Karpas-422 (cell line): ENCODE measurements around the gene B4GALT1. TPM values are rescaled to one million over a fixed set of nuclear protein-coding genes. Genes with fewer than 3 reads are reported as not detected.

Experiments used
- DNase-seq: peaks from one replicate; pipeline ENCODE4 v3.0.0-alpha.2; 2015
- H2AFZ ChIP-seq: fragments of 200-600 bp; sonication (generic); 2 replicates; pipeline ENCODE4 v1.6.1; 2014; ENCODE audit warnings: antibody characterized with exemption, low read length, mixed read lengths
- H3K27ac ChIP-seq: fragments of 200-600 bp; sonication (generic); 2 replicates; pipeline ENCODE4 v1.5.1; 2014; ENCODE audit warnings: mild to moderate bottlenecking, low read length, moderate library complexity
- H3K27me3 ChIP-seq: fragments of 200-600 bp; sonication (generic); 2 replicates; pipeline ENCODE4 v1.6.1; 2014; ENCODE audit warnings: low read length, mixed read lengths
- H3K36me3 ChIP-seq: fragments of 200-600 bp; sonication (generic); 2 replicates; pipeline ENCODE4 v1.6.1; 2014; ENCODE audit warnings: low read length, mixed read lengths; ENCODE audit not compliant: insufficient read depth
- H3K4me1 ChIP-seq: fragments of 200-600 bp; sonication (generic); 2 replicates; pipeline ENCODE4 v1.6.1; 2014; ENCODE audit warnings: mild to moderate bottlenecking, low read length, mixed read lengths
- H3K4me2 ChIP-seq: fragments of 200-600 bp; sonication (generic); 2 replicates; pipeline ENCODE4 v1.6.1; 2014; ENCODE audit warnings: low read length, low read depth, mild to moderate bottlenecking; ENCODE audit not compliant: poor library complexity, severe bottlenecking
- H3K4me3 ChIP-seq: fragments of 200-600 bp; sonication (generic); 2 replicates; pipeline ENCODE4 v1.5.1; 2014; ENCODE audit warnings: mild to moderate bottlenecking, antibody characterized with exemption, low read length, mixed read lengths
- H3K79me2 ChIP-seq: fragments of 200-600 bp; sonication (generic); 2 replicates; pipeline ENCODE4 v1.6.1; 2014; ENCODE audit warnings: mild to moderate bottlenecking, low read length, mixed read lengths
- H3K9ac ChIP-seq: fragments of 200-600 bp; sonication (generic); 2 replicates; pipeline ENCODE4 v1.6.0; 2014; ENCODE audit warnings: low read length
- H3K9me2 ChIP-seq: fragments of 200-600 bp; sonication (generic), shearing (Covaris generic); replicated peaks from 2 replicates; pipeline ENCODE4 v1.6.0; 2014; ENCODE audit warnings: mild to moderate bottlenecking, low read length, moderate library complexity; ENCODE audit not compliant: insufficient read depth
- H3K9me3 ChIP-seq: fragments of 300-700, 200-600 bp; sonication (generic); 2 replicates; pipeline ENCODE4 v1.6.1; 2014; ENCODE audit warnings: low read length, mixed read lengths
- H4K20me1 ChIP-seq: fragments of 200-600 bp; sonication (generic); 2 replicates; pipeline ENCODE4 v1.6.1; 2014; ENCODE audit warnings: mild to moderate bottlenecking, antibody characterized with exemption, low read length, low read depth; ENCODE audit not compliant: insufficient read depth
- total RNA-seq: library from RNA; depleted of rRNA; stranded (reverse); fragments of >200 nt; shearing (Covaris generic); gene quantifications from 2 replicates; pipeline ENCODE4 v1.2.3, GENCODE V29; 2014; ENCODE audit warnings: low replicate concordance

Gene B4GALT1
- total RNA-seq, 1 experiment from 2014 or later = 6.9 TPM

DNA sequence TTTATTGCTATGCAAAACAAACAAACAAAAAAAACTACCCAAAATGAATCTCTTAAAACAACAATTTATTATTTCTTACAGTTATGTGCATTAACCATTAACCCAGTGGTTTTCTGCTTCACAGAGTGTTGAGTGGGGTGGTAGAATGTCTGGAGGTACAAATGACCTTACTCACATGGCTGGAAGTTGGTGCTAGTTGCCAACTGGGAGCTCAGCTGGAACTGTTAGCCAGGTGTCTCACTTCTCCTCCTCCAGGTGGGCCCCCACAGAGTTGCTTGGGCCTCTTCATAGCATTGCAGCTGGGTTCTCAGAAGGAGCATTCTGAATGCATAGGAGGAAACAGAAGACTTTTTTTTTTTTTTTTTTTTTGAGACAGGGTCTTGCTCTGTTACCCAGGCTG lies 10.5 kb upstream of the B4GALT1 start:
- no peaks in the 10 kb centered on the region for H3K9me2 ChIP-seq
- H3K79me2 ChIP-seq = no peaks in the 10 kb centered on the region
- H3K36me3 ChIP-seq = no peaks in the 10 kb centered on the region
- H3K27ac ChIP-seq = no peak overlapping the region
- H2AFZ ChIP-seq = no peak overlapping the region
- no peak overlapping the region for H3K4me2 ChIP-seq
- H3K27me3 ChIP-seq = no peaks in the 10 kb centered on the region
- H3K9me3 ChIP-seq = no peaks in the 10 kb centered on the region
- H3K4me3 ChIP-seq = no peak overlapping the region
- no peaks in the 10 kb centered on the region for H4K20me1 ChIP-seq
- no peaks in the 10 kb centered on the region for H3K4me1 ChIP-seq
- no peak for DNase-seq
- no peak overlapping the region for H3K9ac ChIP-seq

- Histone ChIP-seq H4K20me1 (no peaks in the 10 kb centered on the region), H3K9ac (no peak overlapping the region), H3K9me3 (no peaks in the 10 kb centered on the region), H3K27me3 (no peaks in the 10 kb centered on the region), H3K4me1 (no peaks in the 10 kb centered on the region), H3K27ac (no peak overlapping the region), H3K9me2 (no peaks in the 10 kb centered on the region), H3K4me2 (no peak overlapping the region), H3K36me3 (no peaks in the 10 kb centered on the region), H2AFZ (no peak overlapping the region), H3K4me3 (no peak overlapping the region), H3K79me2 (no peaks in the 10 kb centered on the region)
- no peak for DNase-seq
Measured at GRCh38 chr9:33177086-33177485, 9.9 kb upstream of the B4GALT1 start.

GRCh38 chr9:33175649-33176325 lies 8.7 kb upstream of the B4GALT1 start:
- H4K20me1 ChIP-seq = no peaks in the 10 kb centered on the region
- no peaks in the 10 kb centered on the region for H3K9me3 ChIP-seq
- no peaks in the 10 kb centered on the region for H3K79me2 ChIP-seq
- H3K4me1 ChIP-seq = no peaks in the 10 kb centered on the region
- no peak for DNase-seq
- H2AFZ ChIP-seq = no peak overlapping the region
- no peak overlapping the region for H3K9ac ChIP-seq
- no peaks in the 10 kb centered on the region for H3K27me3 ChIP-seq
- no peak overlapping the region for H3K4me3 ChIP-seq
- no peak overlapping the region for H3K4me2 ChIP-seq
- no peaks in the 10 kb centered on the region for H3K9me2 ChIP-seq
- H3K36me3 ChIP-seq = no peaks in the 10 kb centered on the region
- no peak overlapping the region for H3K27ac ChIP-seq

GRCh38 chr9:33172256-33173238 lies 5.4 kb upstream of the B4GALT1 start:
- DNase-seq = no peak
- Histone ChIP-seq H3K9me2 (no peaks in the 10 kb centered on the region), H3K27ac (no peak overlapping the region), H3K9ac (no peak overlapping the region), H4K20me1 (no peaks in the 10 kb centered on the region), H3K4me2 (no peak overlapping the region), H3K4me3 (no peak overlapping the region), H3K4me1 (peaks cover 6% of the 10 kb centered on the region), H3K9me3 (no peaks in the 10 kb centered on the region), H3K36me3 (no peaks in the 10 kb centered on the region), H2AFZ (no peak overlapping the region), H3K27me3 (no peaks in the 10 kb centered on the region), H3K79me2 (no peaks in the 10 kb centered on the region)

GRCh38 chr9:33170464-33171415 lies 3.6 kb upstream of the B4GALT1 start:
- peak overlapping the region; percentile 66; the same call in 1 of the 2 replicates for H2AFZ ChIP-seq
- H4K20me1 ChIP-seq = no peaks in the 10 kb centered on the region
- H3K9me2 ChIP-seq = no peaks in the 10 kb centered on the region
- no peak overlapping the region for H3K4me3 ChIP-seq
- H3K27me3 ChIP-seq = no peaks in the 10 kb centered on the region
- H3K36me3 ChIP-seq = no peaks in the 10 kb centered on the region
- DNase-seq = peak; percentile 59
- no peak overlapping the region for H3K4me2 ChIP-seq
- H3K9ac ChIP-seq = no peak overlapping the region
- H3K9me3 ChIP-seq = no peaks in the 10 kb centered on the region
- no peaks in the 10 kb centered on the region for H3K79me2 ChIP-seq
- peaks cover 19% of the 10 kb centered on the region for H3K4me1 ChIP-seq
- no peak overlapping the region for H3K27ac ChIP-seq

DNA sequence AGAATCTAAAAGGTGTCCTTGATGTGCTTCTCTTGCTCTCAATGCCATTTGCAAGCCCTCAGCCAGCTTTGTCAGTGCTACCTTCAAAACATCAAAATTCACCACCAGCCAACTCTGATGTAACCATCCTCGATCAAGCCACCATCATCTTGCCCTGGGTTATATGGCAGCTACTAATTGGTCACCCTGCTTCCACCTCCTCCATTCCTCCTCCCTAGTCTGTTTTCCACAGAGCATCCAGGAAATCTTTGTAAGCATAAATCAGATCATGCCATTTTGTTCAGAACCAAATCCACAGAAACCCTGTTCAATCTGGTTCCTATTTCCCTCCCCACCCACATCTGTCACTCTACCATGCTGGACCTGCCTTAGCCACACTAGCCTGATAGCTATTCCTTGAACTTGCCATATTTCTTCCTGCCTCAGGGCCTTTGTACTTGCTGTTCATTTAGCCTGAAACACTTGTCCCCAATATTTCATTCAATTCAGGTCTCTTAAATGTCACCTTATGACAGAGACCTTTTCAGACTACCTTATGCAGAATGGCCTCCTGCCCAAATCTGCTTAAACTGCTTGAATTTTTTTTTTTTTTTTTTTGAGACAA lies 1.9 kb upstream of the B4GALT1 start:
- no peaks in the 10 kb centered on the region for H3K9me3 ChIP-seq
- no peaks in the 10 kb centered on the region for H3K36me3 ChIP-seq
- no peak overlapping the region for H3K27ac ChIP-seq
- no peak for DNase-seq
- H3K4me3 ChIP-seq = no peak overlapping the region
- peaks cover 24% of the 10 kb centered on the region for H3K4me1 ChIP-seq
- H3K27me3 ChIP-seq = no peaks in the 10 kb centered on the region
- no peaks in the 10 kb centered on the region for H3K9me2 ChIP-seq
- no peak overlapping the region for H3K9ac ChIP-seq
- H4K20me1 ChIP-seq = no peaks in the 10 kb centered on the region
- no peak overlapping the region for H2AFZ ChIP-seq
- H3K4me2 ChIP-seq = no peak overlapping the region
- H3K79me2 ChIP-seq = no peaks in the 10 kb centered on the region

DNA sequence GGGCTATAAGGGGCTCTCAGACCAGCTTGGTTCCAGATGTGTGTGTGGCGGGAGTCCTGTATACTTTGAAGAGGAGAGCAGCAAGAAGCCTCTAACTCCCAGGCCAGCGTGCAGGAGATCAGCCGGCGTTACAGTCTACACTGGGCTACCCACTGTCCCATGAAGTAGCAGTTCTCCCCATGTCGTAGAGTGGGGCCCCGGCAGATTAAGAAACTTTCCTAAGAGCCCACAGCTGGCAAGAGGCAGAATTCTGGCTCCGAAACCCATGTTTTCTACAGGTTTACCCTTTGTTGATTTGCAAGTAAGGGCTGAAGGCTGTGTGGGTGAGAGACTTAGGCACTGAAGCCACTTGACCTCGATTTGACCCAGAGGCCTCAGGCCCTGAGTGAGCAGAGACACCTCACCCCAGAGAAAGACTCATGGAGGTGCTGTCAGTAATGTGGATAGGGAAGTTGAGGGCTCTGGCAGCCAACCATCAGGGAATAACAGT lies 881 bp upstream of the B4GALT1 start:
- Histone ChIP-seq H3K9me2 (no peaks in the 10 kb centered on the region), H4K20me1 (peaks cover 1% of the 10 kb centered on the region; the same call in 1 of the 2 replicates), H2AFZ (peak overlapping the region; percentile 98), H3K36me3 (no peaks in the 10 kb centered on the region), H3K4me1 (peaks cover 24% of the 10 kb centered on the region), H3K79me2 (no peaks in the 10 kb centered on the region), H3K27me3 (no peaks in the 10 kb centered on the region), H3K4me2 (peak overlapping the region; percentile 75), H3K9me3 (no peaks in the 10 kb centered on the region), H3K9ac (peak overlapping the region; percentile 76), H3K4me3 (peak overlapping the region; percentile 64; the same call in 1 of the 2 replicates), H3K27ac (no peak overlapping the region)
- DNase-seq = no peak
